ENCODE data around the gene COL9A2.

DNA sequence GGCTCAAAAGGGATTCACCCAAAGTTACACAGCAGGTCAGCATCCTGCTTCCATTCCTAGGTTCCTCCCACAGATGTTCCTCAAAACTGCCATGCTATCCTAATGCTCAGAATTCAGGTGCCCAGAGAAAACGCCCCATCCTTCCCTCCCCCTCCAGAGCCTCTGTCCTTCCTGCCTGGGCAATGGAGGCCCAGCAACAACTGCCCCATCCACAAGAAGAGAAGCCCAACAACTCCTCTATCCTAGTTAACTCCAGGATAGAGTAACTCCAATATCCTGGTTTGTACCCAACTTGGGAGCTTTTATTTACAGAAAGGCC, 16.9 kb downstream of the COL9A2 start:
- TF ChIP-seq, protein P1, sequence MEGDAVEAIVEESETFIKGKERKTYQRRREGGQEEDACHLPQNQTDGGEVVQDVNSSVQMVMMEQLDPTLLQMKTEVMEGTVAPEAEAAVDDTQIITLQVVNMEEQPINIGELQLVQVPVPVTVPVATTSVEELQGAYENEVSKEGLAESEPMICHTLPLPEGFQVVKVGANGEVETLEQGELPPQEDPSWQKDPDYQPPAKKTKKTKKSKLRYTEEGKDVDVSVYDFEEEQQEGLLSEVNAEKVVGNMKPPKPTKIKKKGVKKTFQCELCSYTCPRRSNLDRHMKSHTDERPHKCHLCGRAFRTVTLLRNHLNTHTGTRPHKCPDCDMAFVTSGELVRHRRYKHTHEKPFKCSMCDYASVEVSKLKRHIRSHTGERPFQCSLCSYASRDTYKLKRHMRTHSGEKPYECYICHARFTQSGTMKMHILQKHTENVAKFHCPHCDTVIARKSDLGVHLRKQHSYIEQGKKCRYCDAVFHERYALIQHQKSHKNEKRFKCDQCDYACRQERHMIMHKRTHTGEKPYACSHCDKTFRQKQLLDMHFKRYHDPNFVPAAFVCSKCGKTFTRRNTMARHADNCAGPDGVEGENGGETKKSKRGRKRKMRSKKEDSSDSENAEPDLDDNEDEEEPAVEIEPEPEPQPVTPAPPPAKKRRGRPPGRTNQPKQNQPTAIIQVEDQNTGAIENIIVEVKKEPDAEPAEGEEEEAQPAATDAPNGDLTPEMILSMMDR (IDR thresholded peaks at IDR 0.05), result no peak
- TF ChIP-seq EP300 (IDR thresholded peaks at IDR 0.05; ENCODE audit: low read depth) (no peak), POLR2A (IDR thresholded peaks at IDR 0.05) (no peak)
